GM19463 (cell line): ENCODE measurements around the gene NECTIN1.
"Not testable (repeated sequence)": the region's sequence is repeated elsewhere in the genome, so short reads cannot be mapped to it uniquely, and the experiment has no call there.

Experiments used
- ATAC-seq: cut with Tn5 transposase; IDR thresholded peaks from one replicate; pipeline ENCODE4 v1.9.1; 2021; ENCODE audit warnings: mild to moderate bottlenecking, moderate library complexity; ENCODE audit not compliant: unreplicated experiment

Gene NECTIN1

GRCh38 chr11:119595941-119596340 lies 133.1 kb downstream of the NECTIN1 start:
- not testable (repeated sequence) for ATAC-seq

GRCh38 chr11:119594639-119595249 lies 134.3 kb downstream of the NECTIN1 start:
- no peak for ATAC-seq

DNA sequence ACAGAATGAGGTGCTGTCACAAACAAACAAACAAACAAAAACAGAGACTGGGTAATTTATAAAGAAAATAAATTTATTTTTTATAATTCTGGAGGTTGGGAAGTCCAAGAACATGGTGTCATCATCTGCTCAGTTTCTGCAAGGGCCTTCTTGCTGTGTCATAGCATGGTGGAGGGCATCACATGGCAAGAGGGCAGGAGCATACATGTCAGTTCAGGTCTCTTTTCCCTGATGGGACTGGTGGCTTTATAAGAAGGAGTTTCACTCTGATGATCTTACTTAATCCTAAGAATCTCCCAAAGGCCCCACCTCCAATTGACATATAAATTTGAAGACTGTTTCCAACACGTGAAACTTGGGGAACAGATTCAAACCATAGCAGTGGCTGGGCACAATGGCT lies 135.7 kb downstream of the NECTIN1 start:
- ATAC-seq: no peak

GRCh38 chr11:119592642-119593041 lies 136.4 kb downstream of the NECTIN1 start:
- ATAC-seq: no peak

GRCh38 chr11:119591836-119592310 lies 137.1 kb downstream of the NECTIN1 start:
- no peak for ATAC-seq

GRCh38 chr11:119590651-119591351 lies 138.2 kb downstream of the NECTIN1 start:
- no peak for ATAC-seq

GRCh38 chr11:119589001-119589400 lies 140.0 kb downstream of the NECTIN1 start:
- no peak for ATAC-seq
